AG20443 (cell line): ENCODE data around the gene RRAS.
"Not testable (repeated sequence)": the region's sequence is repeated elsewhere in the genome, so short reads cannot be mapped to it uniquely, and the experiment has no call there.

Experiments used
- DNase-seq: peaks from one replicate; pipeline ENCODE4 v3.0.0; 2012; ENCODE audit warnings: low spot score, mixed read lengths

The RRAS gene

GRCh38 chr19:49654581-49654980 lies 14.6 kb upstream of the RRAS start:
- no peak for DNase-seq

GRCh38 chr19:49653466-49653806 lies 13.5 kb upstream of the RRAS start:
- no peak for DNase-seq

- DNase-seq = no peak
These were observed 12.9 kb upstream of the RRAS start for GRCh38 chr19:49652551-49653465.

GRCh38 chr19:49651820-49652550 lies 12.0 kb upstream of the RRAS start:
- DNase-seq = no peak

- DNase-seq = no peak
These were observed 11.3 kb upstream of the RRAS start for GRCh38 chr19:49651029-49651819.

- DNase-seq = no peak
These were observed 6.6 kb upstream of the RRAS start for GRCh38 chr19:49646586-49646985.

GRCh38 chr19:49645995-49646394 lies 6.1 kb upstream of the RRAS start:
- DNase-seq = no peak

GRCh38 chr19:49645592-49645991 lies 5.6 kb upstream of the RRAS start:
- DNase-seq = no peak

- no peak for DNase-seq
These were observed 3.5 kb upstream of the RRAS start for GRCh38 chr19:49643466-49643865.

GRCh38 chr19:49642492-49643035 lies 2.6 kb upstream of the RRAS start:
- no peak for DNase-seq

GRCh38 chr19:49641688-49642491 lies 1.9 kb upstream of the RRAS start, which contains the start of gene SCAF1:
Gene SCAF1 (plus strand): TSS chr19:49642209. CDS start chr19:49645027, 2,818 bp downstream.
- peak; percentile 97 for DNase-seq

- DNase-seq = no peak
These were observed 386 bp downstream of the RRAS start for GRCh38 chr19:49639401-49640112.

- DNase-seq = peak; percentile 84
These were observed 1.9 kb downstream of the RRAS start for GRCh38 chr19:49637821-49638738.

- DNase-seq = no peak
These were observed 3.6 kb downstream of the RRAS start for GRCh38 chr19:49636233-49636932.

GRCh38 chr19:49635530-49636232 lies 4.3 kb downstream of the RRAS start:
- DNase-seq = no peak

GRCh38 chr19:49633273-49633672 lies 6.7 kb downstream of the RRAS start:
- not testable (repeated sequence) for DNase-seq

- no peak for DNase-seq
These were observed 7.4 kb downstream of the RRAS start for GRCh38 chr19:49632576-49632975.

- no peak for DNase-seq
These were observed 8.2 kb downstream of the RRAS start for GRCh38 chr19:49631610-49632192.
